ENCODE results near the gene FARS2.

The FARS2 gene

GRCh38 chr6:5339786-5340185 is 78.5 kb downstream of the FARS2 start:
- Mint-ChIP-seq H3K4me1 (ENCODE audit: low read depth) (peaks cover 24% of the 10 kb centered on the region), H3K27me3 (no peaks in the 10 kb centered on the region), H3K36me3 (peaks cover 4% of the 10 kb centered on the region), H3K27ac (no peak overlapping the region), H3K9me3 (ENCODE audit: low read depth) (no peaks in the 10 kb centered on the region), H3K4me3 (no peak overlapping the region)

- no peak overlapping the region for H3K27ac Mint-ChIP-seq
- no peak overlapping the region for H3K4me3 Mint-ChIP-seq
- H3K27me3 Mint-ChIP-seq, result no peaks in the 10 kb centered on the region
- peaks cover 14% of the 10 kb centered on the region for H3K4me1 Mint-ChIP-seq (ENCODE audit: low read depth)
- no peaks in the 10 kb centered on the region for H3K9me3 Mint-ChIP-seq (ENCODE audit: low read depth)
- H3K36me3 Mint-ChIP-seq, result peaks cover 6% of the 10 kb centered on the region
These were observed 80.5 kb downstream of the FARS2 start for GRCh38 chr6:5341845-5342244.

- H3K27ac Mint-ChIP-seq, result no peak overlapping the region
- H3K9me3 Mint-ChIP-seq (ENCODE audit: low read depth), result peaks cover 15% of the 10 kb centered on the region
- no peak overlapping the region for H3K4me3 Mint-ChIP-seq
- H3K4me1 Mint-ChIP-seq (ENCODE audit: low read depth), result peaks cover 8% of the 10 kb centered on the region
- H3K27me3 Mint-ChIP-seq, result no peaks in the 10 kb centered on the region
- H3K36me3 Mint-ChIP-seq, result peaks cover 23% of the 10 kb centered on the region
These were observed 82.7 kb downstream of the FARS2 start for GRCh38 chr6:5343998-5344397.

- Mint-ChIP-seq H3K4me1 (ENCODE audit: low read depth) (peaks cover 7% of the 10 kb centered on the region), H3K36me3 (peaks cover 23% of the 10 kb centered on the region), H3K4me3 (no peak overlapping the region), H3K27ac (no peak overlapping the region), H3K27me3 (no peaks in the 10 kb centered on the region), H3K9me3 (ENCODE audit: low read depth) (peaks cover 15% of the 10 kb centered on the region)
These were observed 84.0 kb downstream of the FARS2 start for GRCh38 chr6:5345324-5345723.

GRCh38 chr6:5351552-5352210 is 90.4 kb downstream of the FARS2 start:
- H3K9me3 Mint-ChIP-seq (ENCODE audit: low read depth), result peaks cover 15% of the 10 kb centered on the region
- H3K4me1 Mint-ChIP-seq (ENCODE audit: low read depth), result peaks cover 16% of the 10 kb centered on the region
- H3K27ac Mint-ChIP-seq, result no peak overlapping the region
- no peak overlapping the region for H3K4me3 Mint-ChIP-seq
- H3K27me3 Mint-ChIP-seq, result no peaks in the 10 kb centered on the region
- H3K36me3 Mint-ChIP-seq, result peaks cover 25% of the 10 kb centered on the region

GRCh38 chr6:5353971-5354370 is 92.7 kb downstream of the FARS2 start:
- Mint-ChIP-seq H3K9me3 (ENCODE audit: low read depth) (no peaks in the 10 kb centered on the region), H3K27me3 (no peaks in the 10 kb centered on the region), H3K4me1 (ENCODE audit: low read depth) (peaks cover 17% of the 10 kb centered on the region), H3K4me3 (no peak overlapping the region), H3K27ac (no peak overlapping the region), H3K36me3 (peaks cover 8% of the 10 kb centered on the region)

- Mint-ChIP-seq H3K27ac (no peak overlapping the region), H3K36me3 (peaks cover 8% of the 10 kb centered on the region), H3K4me1 (ENCODE audit: low read depth) (peaks cover 18% of the 10 kb centered on the region), H3K4me3 (no peak overlapping the region), H3K27me3 (no peaks in the 10 kb centered on the region), H3K9me3 (ENCODE audit: low read depth) (no peaks in the 10 kb centered on the region)
These were observed 96.2 kb downstream of the FARS2 start for GRCh38 chr6:5357486-5357885.

GRCh38 chr6:5359417-5359816 is 98.1 kb downstream of the FARS2 start:
- Mint-ChIP-seq H3K27ac (no peak overlapping the region), H3K4me1 (ENCODE audit: low read depth) (peaks cover 8% of the 10 kb centered on the region), H3K9me3 (ENCODE audit: low read depth) (no peaks in the 10 kb centered on the region), H3K36me3 (peaks cover 9% of the 10 kb centered on the region), H3K4me3 (no peak overlapping the region), H3K27me3 (no peaks in the 10 kb centered on the region)

- Mint-ChIP-seq H3K4me3 (no peak overlapping the region), H3K9me3 (ENCODE audit: low read depth) (no peaks in the 10 kb centered on the region), H3K36me3 (peaks cover 5% of the 10 kb centered on the region), H3K27me3 (no peaks in the 10 kb centered on the region), H3K27ac (no peak overlapping the region), H3K4me1 (ENCODE audit: low read depth) (peaks cover 17% of the 10 kb centered on the region)
These were observed 100.1 kb downstream of the FARS2 start for GRCh38 chr6:5361396-5361795.

GRCh38 chr6:5365436-5366195 is 104.3 kb downstream of the FARS2 start:
- Mint-ChIP-seq H3K36me3 (peaks cover 7% of the 10 kb centered on the region), H3K27ac (no peak overlapping the region), H3K9me3 (ENCODE audit: low read depth) (no peaks in the 10 kb centered on the region), H3K27me3 (no peaks in the 10 kb centered on the region), H3K4me1 (ENCODE audit: low read depth) (peaks cover 16% of the 10 kb centered on the region), H3K4me3 (no peak overlapping the region)

GRCh38 chr6:5366941-5367340 is 105.6 kb downstream of the FARS2 start:
- H3K27me3 Mint-ChIP-seq, result no peaks in the 10 kb centered on the region

GRCh38 chr6:5367510-5367909 is 106.2 kb downstream of the FARS2 start:
- Mint-ChIP-seq H3K36me3 (peaks cover 12% of the 10 kb centered on the region), H3K27me3 (no peaks in the 10 kb centered on the region)

More at GRCh38 chr6:5366941-5367340, 105.6 kb downstream of the FARS2 start:
- H3K4me3 Mint-ChIP-seq, result no peak overlapping the region
- no peak overlapping the region for H3K27ac Mint-ChIP-seq
- H3K9me3 Mint-ChIP-seq (ENCODE audit: low read depth), result no peaks in the 10 kb centered on the region
- peaks cover 12% of the 10 kb centered on the region for H3K36me3 Mint-ChIP-seq
- peaks cover 19% of the 10 kb centered on the region for H3K4me1 Mint-ChIP-seq (ENCODE audit: low read depth)

GRCh38 chr6:5373430-5373829 is 112.1 kb downstream of the FARS2 start:
- H3K4me3 Mint-ChIP-seq, result no peak overlapping the region
- no peak overlapping the region for H3K27ac Mint-ChIP-seq
- no peaks in the 10 kb centered on the region for H3K9me3 Mint-ChIP-seq (ENCODE audit: low read depth)
- no peaks in the 10 kb centered on the region for H3K27me3 Mint-ChIP-seq
- H3K36me3 Mint-ChIP-seq, result peaks cover 12% of the 10 kb centered on the region
- H3K4me1 Mint-ChIP-seq (ENCODE audit: low read depth), result peaks cover 6% of the 10 kb centered on the region

More at GRCh38 chr6:5367510-5367909, 106.2 kb downstream of the FARS2 start:
- H3K4me3 Mint-ChIP-seq, result no peak overlapping the region
- no peaks in the 10 kb centered on the region for H3K9me3 Mint-ChIP-seq (ENCODE audit: low read depth)
- H3K27ac Mint-ChIP-seq, result no peak overlapping the region
- peaks cover 19% of the 10 kb centered on the region for H3K4me1 Mint-ChIP-seq (ENCODE audit: low read depth)

GRCh38 chr6:5378331-5378730 is 117.0 kb downstream of the FARS2 start:
- Mint-ChIP-seq H3K27ac (no peak overlapping the region), H3K36me3 (peaks cover 22% of the 10 kb centered on the region), H3K9me3 (ENCODE audit: low read depth) (peaks cover 7% of the 10 kb centered on the region), H3K4me3 (no peak overlapping the region), H3K4me1 (ENCODE audit: low read depth) (no peaks in the 10 kb centered on the region), H3K27me3 (no peaks in the 10 kb centered on the region)

GRCh38 chr6:5379647-5380242 is 118.4 kb downstream of the FARS2 start:
- H3K36me3 Mint-ChIP-seq, result peaks cover 19% of the 10 kb centered on the region
- peaks cover 3% of the 10 kb centered on the region for H3K4me1 Mint-ChIP-seq (ENCODE audit: low read depth)
- H3K4me3 Mint-ChIP-seq, result no peak overlapping the region
- H3K27ac Mint-ChIP-seq, result no peak overlapping the region
- H3K27me3 Mint-ChIP-seq, result no peaks in the 10 kb centered on the region
- H3K9me3 Mint-ChIP-seq (ENCODE audit: low read depth), result peaks cover 7% of the 10 kb centered on the region
